IMR-90 (cell line): Measurements from ENCODE around the gene TBX1. TPM values are rescaled to one million over a fixed set of nuclear protein-coding genes. Genes with fewer than 3 reads are reported as not detected.

Source experiments
- ATAC-seq: fragments of 200-7000 bp; cut with Tn5 transposase; 2 replicates; pipeline ENCODE4 v1.9.1; 2020; ENCODE audit warnings: low read depth, mild to moderate bottlenecking, moderate library complexity
- BruUV-seq: library from RNA; stranded (reverse); fragments of 400-500 nt; replicated peaks from 2 replicates; lab custom pipeline; 2021; lab: Mats Ljungman, UMichigan
- CTCF ChIA-PET: fragments of 300-600 bp; formaldehyde crosslinking; extraction: SDS; loops from one replicate; lab custom pipeline; 2021; ENCODE audit warnings: antibody characterized with exemption; lab: Yijun Ruan, JAX
- POLR2A ChIA-PET: fragments of 300-600 bp; sonication (Branson Sonifier 250); formaldehyde crosslinking; loops from one replicate; lab custom pipeline; 2022; ENCODE audit warnings: antibody characterized with exemption; ENCODE audit not compliant: unreplicated experiment; lab: Charles Lee
- DNase-seq: peaks from one replicate; pipeline ENCODE4 v3.0.0; 2013
- H2AFZ ChIP-seq: replicated peaks from 2 replicates; pipeline ENCODE3; 2013; ENCODE audit warnings: low read length, mild to moderate bottlenecking; ENCODE audit not compliant: poor library complexity
- H2AK5ac ChIP-seq: 2 replicates; pipeline ENCODE4 v1.6.1; 2013; ENCODE audit warnings: low read depth, low read length, inconsistent platforms
- H2AK9ac ChIP-seq: replicated peaks from 2 replicates; pipeline ENCODE3; 2013; ENCODE audit warnings: mild to moderate bottlenecking, low read depth, low read length, moderate library complexity; ENCODE audit not compliant: poor library complexity
- H2BK120ac ChIP-seq: 2 replicates; pipeline ENCODE4 v1.6.1; 2013; ENCODE audit warnings: low read depth, low read length, inconsistent platforms
- H2BK15ac ChIP-seq: 3 replicates; pipeline ENCODE4 v1.6.1; 2013; ENCODE audit warnings: low read depth, low read length, inconsistent platforms
- H2BK20ac ChIP-seq: 2 replicates; pipeline ENCODE4 v1.6.1; 2013; ENCODE audit warnings: low read depth, mild to moderate bottlenecking, inconsistent platforms, low read length, moderate library complexity
- H2BK5ac ChIP-seq: 2 replicates; pipeline ENCODE4 v1.6.1; 2013; ENCODE audit warnings: mild to moderate bottlenecking, low read depth, low read length, inconsistent platforms; ENCODE audit not compliant: poor library complexity, severe bottlenecking
- H3K14ac ChIP-seq: replicated peaks from 2 replicates; pipeline ENCODE4 v1.6.1; 2013; ENCODE audit warnings: low read depth, low read length, inconsistent platforms
- H3K18ac ChIP-seq: 2 replicates; pipeline ENCODE4 v1.6.1; 2013; ENCODE audit warnings: low read depth, low read length, control low read depth
- H3K23ac ChIP-seq: 2 replicates; pipeline ENCODE4 v1.6.1; 2013; ENCODE audit warnings: low read depth, low read length, inconsistent platforms
- H3K27ac ChIP-seq: 2 replicates; pipeline ENCODE4 v1.5.1; 2013; ENCODE audit warnings: mild to moderate bottlenecking, control low read depth, low read length; ENCODE audit not compliant: insufficient read depth
- H3K27me3 ChIP-seq: 2 replicates; pipeline ENCODE4 v1.6.1; 2013; ENCODE audit warnings: low read length; ENCODE audit not compliant: control insufficient read depth, insufficient read depth
- H3K36me3 ChIP-seq: 2 replicates; pipeline ENCODE4 v1.6.1; 2013; ENCODE audit warnings: low read length, mixed read lengths; ENCODE audit not compliant: control insufficient read depth, insufficient read depth
- H3K4ac ChIP-seq: 2 replicates; pipeline ENCODE4 v1.6.1; 2013; ENCODE audit warnings: low read depth, low read length, inconsistent platforms
- H3K4me1 ChIP-seq: 2 replicates; pipeline ENCODE4 v1.6.1; 2013; ENCODE audit warnings: low read length, mixed read lengths; ENCODE audit not compliant: control insufficient read depth, insufficient read depth
- H3K4me2 ChIP-seq: 2 replicates; pipeline ENCODE4 v1.6.1; 2013; ENCODE audit warnings: low read depth, mild to moderate bottlenecking, control low read depth, low read length, moderate library complexity
- H3K4me3 ChIP-seq: 2 replicates; pipeline ENCODE4 v1.5.1; 2013; ENCODE audit warnings: low read depth, mild to moderate bottlenecking, control low read depth, low read length, moderate library complexity; ENCODE audit not compliant: insufficient read depth
- H3K56ac ChIP-seq: 2 replicates; pipeline ENCODE4 v1.6.1; 2013; ENCODE audit warnings: low read length, inconsistent platforms; ENCODE audit not compliant: insufficient read depth; ENCODE audit errors: extremely low read depth
- H3K79me1 ChIP-seq, 2 experiments: 2 replicates each; pipeline ENCODE4 v1.6.1; 2013; ENCODE audit warnings: low read length in 2 of 2, inconsistent platforms in 1 of 2, low read depth in 1 of 2
- H3K9ac ChIP-seq: 2 replicates; pipeline ENCODE4 v1.6.1; 2013; ENCODE audit warnings: low read depth, low read length, control low read depth
- H3K9me1 ChIP-seq: 2 replicates; pipeline ENCODE4 v1.6.1; 2013; ENCODE audit warnings: low read length, inconsistent platforms; ENCODE audit not compliant: insufficient read depth
- H3K9me3 ChIP-seq: 2 replicates; pipeline ENCODE4 v1.6.1; 2013; ENCODE audit warnings: low read length; ENCODE audit not compliant: control insufficient read depth, insufficient read depth
- H4K20me1 ChIP-seq: 2 replicates; pipeline ENCODE4 v1.6.1; 2013; ENCODE audit warnings: low read length, inconsistent platforms; ENCODE audit not compliant: insufficient read depth
- H4K5ac ChIP-seq: 2 replicates; pipeline ENCODE4 v1.6.1; 2013; ENCODE audit warnings: mild to moderate bottlenecking, low read depth, low read length, control low read depth
- H4K8ac ChIP-seq, 2 experiments: 2 replicates each; pipeline ENCODE4 v1.6.1; 2013; ENCODE audit warnings: low read depth in 2 of 2, low read length in 2 of 2, control low read depth in 1 of 2, inconsistent platforms in 1 of 2
- H4K91ac ChIP-seq: 2 replicates; pipeline ENCODE4 v1.6.1; 2013; ENCODE audit warnings: low read depth, low read length, inconsistent platforms; ENCODE audit not compliant: insufficient read depth
- BHLHE40 ChIP-seq: fragments of 150-350 bp; IDR thresholded peaks from 2 replicates; pipeline ENCODE4 v1.6.1; 2016; ENCODE audit warnings: mild to moderate bottlenecking, low read depth, low read length
- CEBPB ChIP-seq: IDR thresholded peaks from 2 replicates; pipeline ENCODE4 v1.6.1; 2012; ENCODE audit warnings: low read depth, low read length, improper control_type of control experiment
- CHD1 ChIP-seq: IDR thresholded peaks from 2 replicates; pipeline ENCODE4 v1.6.1; 2012; ENCODE audit warnings: low read depth, low read length, improper control_type of control experiment
- ELK1 ChIP-seq: fragments of 150-350 bp; IDR thresholded peaks from 2 replicates; pipeline ENCODE4 v1.6.1; 2016; ENCODE audit warnings: low read depth, mild to moderate bottlenecking, low read length, moderate library complexity, borderline replicate concordance
- FOS ChIP-seq: fragments of 150-350 bp; IDR thresholded peaks from 2 replicates; pipeline ENCODE4 v1.6.1; 2016; ENCODE audit warnings: low read depth, low read length
- MAFK ChIP-seq: IDR thresholded peaks from 2 replicates; pipeline ENCODE4 v1.6.1; 2012; ENCODE audit warnings: low read depth, low read length, improper control_type of control experiment
- MAZ ChIP-seq: IDR thresholded peaks from 2 replicates; pipeline ENCODE4 v1.6.1; 2012; ENCODE audit warnings: low read depth, mild to moderate bottlenecking, low read length, improper control_type of control experiment, moderate library complexity, borderline replicate concordance
- MXI1 ChIP-seq: IDR thresholded peaks from 2 replicates; pipeline ENCODE4 v1.6.1; 2012; ENCODE audit warnings: low read depth, mild to moderate bottlenecking, low read length, moderate library complexity, borderline replicate concordance
- NFE2L2 ChIP-seq: fragments of 150-350 bp; IDR thresholded peaks from 2 replicates; pipeline ENCODE4 v1.6.1; 2016; ENCODE audit warnings: low read depth, mild to moderate bottlenecking, low read length
- POLR2A ChIP-seq: IDR thresholded peaks from 2 replicates; pipeline ENCODE4 v1.6.1; 2012; ENCODE audit warnings: mild to moderate bottlenecking, low read depth, low read length
- RAD21 ChIP-seq: IDR thresholded peaks from 2 replicates; pipeline ENCODE4 v1.6.1; 2012; ENCODE audit warnings: low read length, improper control_type of control experiment
- RCOR1 ChIP-seq: IDR thresholded peaks from 2 replicates; pipeline ENCODE4 v1.6.1; 2012; ENCODE audit warnings: mild to moderate bottlenecking, low read length, improper control_type of control experiment; ENCODE audit not compliant: insufficient replicate concordance
- RFX5 ChIP-seq: IDR thresholded peaks from 2 replicates; pipeline ENCODE4 v1.8.0; 2012; ENCODE audit warnings: low read depth, mild to moderate bottlenecking, low read length, moderate library complexity
- SMC3 ChIP-seq: fragments of 150-350 bp; IDR thresholded peaks from 2 replicates; pipeline ENCODE4 v1.6.1; 2016; ENCODE audit warnings: low read depth, mild to moderate bottlenecking, antibody characterized with exemption, low read length, moderate library complexity
- WGBS, 2 experiments: methylation state at CpG; one replicate each; pipeline versions ENCODE4 v1.1.5 to v1.1.7; 2013; ENCODE audit warnings: missing lambda C conversion rate in 2 of 2; ENCODE audit not compliant: insufficient read length in 1 of 2; ENCODE audit errors: extremely low coverage in 2 of 2; 5-methylcytosine and 5-hydroxymethylcytosine counted together
- dilution Hi-C: fragments of 300-500 bp; cut with HindIII; formaldehyde crosslinking; loops from one replicate; pipeline ENCODE4 v1.14.3; 2018; ENCODE audit warnings: low sequenced_read_pairs; ENCODE audit not compliant: unreplicated experiment
- in situ Hi-C: fragments of 300-500 bp; cut with MboI; formaldehyde crosslinking; loops from 3 replicates; pipeline ENCODE4 v1.14.3; 2019; ENCODE audit warnings: low sequenced_read_pairs, inconsistent platforms, mixed read lengths
- intact Hi-C: fragments of 100-400 bp; cut with micrococcal nuclease; formaldehyde crosslinking; loops from 2 replicates; pipeline ENCODE4 v1.10.0; 2022
- polyA plus RNA-seq, 3 experiments: library from polyadenylated mRNA; depleted of rRNA; stranded (reverse); fragments of >200 nt; gene quantifications; 2 replicates each; pipeline ENCODE4 v1.2.3, GENCODE V29; 2012; ENCODE audit warnings: low replicate concordance in 1 of 3
- total RNA-seq: library from RNA; depleted of rRNA; stranded (reverse); fragments of >200 nt; gene quantifications from 2 replicates; pipeline ENCODE4 v1.2.3, GENCODE V29; 2012
- TF ChIP-seq, protein P1 (sequence below): conservative IDR thresholded peaks from 2 replicates; pipeline ENCODE4 v1.5.1; 2012; ENCODE audit warnings: mild to moderate bottlenecking, low read depth, low read length, improper control_type of control experiment

The TBX1 gene
- total and polyA plus RNA-seq, 2 of the 4 experiments (the other 2 are of a cell fraction), result 0.03 TPM; not detected in 1

- Histone ChIP-seq H4K91ac (no peak overlapping the region), H4K5ac (no peak overlapping the region), H4K20me1 (peaks cover 6% of the 10 kb centered on the region; the same call in 1 of the 2 replicates), H2AFZ (no peak overlapping the region), H4K8ac (no peak overlapping the region), H3K18ac (no peak overlapping the region), H3K4me2 (no peak overlapping the region), H3K27ac (no peak overlapping the region), H3K9me3 (no peaks in the 10 kb centered on the region), H3K14ac (no peak overlapping the region), H3K36me3 (peaks cover 16% of the 10 kb centered on the region), H3K4me1 (peaks cover 8% of the 10 kb centered on the region), H2BK15ac (no peak overlapping the region), H3K27me3 (peaks cover 19% of the 10 kb centered on the region; the same call in 1 of the 2 replicates), H3K9me1 (peaks cover 7% of the 10 kb centered on the region), H3K79me1 (peaks cover 0 to 4% of the 10 kb centered on the region in 2 experiments; a peak in 1 of 4 replicates), H3K56ac (no peak overlapping the region), H3K23ac (no peak overlapping the region), H3K9ac (no peak overlapping the region), H3K4ac (no peak overlapping the region), H2AK9ac (no peak overlapping the region), H3K4me3 (no peak overlapping the region), H2BK5ac (no peak overlapping the region), H2BK120ac (no peak overlapping the region), H2AK5ac (no peak overlapping the region), H2BK20ac (no peak overlapping the region)
- BruUV-seq, result no TSS peak
- dilution Hi-C loops, result no loop called here
- intact Hi-C loops, result no loop called here
- ATAC-seq (no peak), DNase-seq (no peak)
- in situ Hi-C loops, result no loop called here
- CTCF ChIA-PET, result interaction anchor here (0.8 kb wide), 1 partner anchor 8 kb away, joined by 3 read pairs; no protein-coding TSS in a partner anchor
- 85% methylated on average over 8 of the region's 60 CpGs; no CpG with 5 or more reads in 1 of the 2 experiments for WGBS, 2 experiments
- POLR2A ChIA-PET, result no interaction called here
- TF ChIP-seq SMC3, result no peak
- no peak for TF ChIP-seq BHLHE40
- TF ChIP-seq, protein P1, sequence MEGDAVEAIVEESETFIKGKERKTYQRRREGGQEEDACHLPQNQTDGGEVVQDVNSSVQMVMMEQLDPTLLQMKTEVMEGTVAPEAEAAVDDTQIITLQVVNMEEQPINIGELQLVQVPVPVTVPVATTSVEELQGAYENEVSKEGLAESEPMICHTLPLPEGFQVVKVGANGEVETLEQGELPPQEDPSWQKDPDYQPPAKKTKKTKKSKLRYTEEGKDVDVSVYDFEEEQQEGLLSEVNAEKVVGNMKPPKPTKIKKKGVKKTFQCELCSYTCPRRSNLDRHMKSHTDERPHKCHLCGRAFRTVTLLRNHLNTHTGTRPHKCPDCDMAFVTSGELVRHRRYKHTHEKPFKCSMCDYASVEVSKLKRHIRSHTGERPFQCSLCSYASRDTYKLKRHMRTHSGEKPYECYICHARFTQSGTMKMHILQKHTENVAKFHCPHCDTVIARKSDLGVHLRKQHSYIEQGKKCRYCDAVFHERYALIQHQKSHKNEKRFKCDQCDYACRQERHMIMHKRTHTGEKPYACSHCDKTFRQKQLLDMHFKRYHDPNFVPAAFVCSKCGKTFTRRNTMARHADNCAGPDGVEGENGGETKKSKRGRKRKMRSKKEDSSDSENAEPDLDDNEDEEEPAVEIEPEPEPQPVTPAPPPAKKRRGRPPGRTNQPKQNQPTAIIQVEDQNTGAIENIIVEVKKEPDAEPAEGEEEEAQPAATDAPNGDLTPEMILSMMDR, result no peak
- no peak for TF ChIP-seq ELK1
- TF ChIP-seq MAZ, result no peak
- TF ChIP-seq RAD21, result no peak
- TF ChIP-seq MXI1, result no peak
- no peak for TF ChIP-seq NFE2L2
- no peak for TF ChIP-seq MAFK
- TF ChIP-seq CHD1, result no peak
- no peak for TF ChIP-seq RCOR1
- TF ChIP-seq POLR2A, result no peak
- no peak for TF ChIP-seq CEBPB
- TF ChIP-seq FOS, result no peak
- TF ChIP-seq RFX5, result no peak
These were observed 38.2 kb upstream of the TBX1 start for GRCh38 chr22:19722178-19722981.
